HepG2 (cell line): ENCODE results near the gene LSS. TPM values are rescaled to one million over a fixed set of nuclear protein-coding genes. Genes with fewer than 3 reads are reported as not detected.
A peak's percentile ranks its signal among the peaks of the same experiment; 100 is the strongest.

Source experiments
- ATF7-NPFF ChIP-seq: sonication (generic); formaldehyde crosslinking; IDR thresholded peaks from 2 replicates; pipeline ENCODE4 v1.8.1; 2023; ENCODE audit warnings: mild to moderate bottlenecking, low read depth, missing genetic modification reagents, moderate library complexity
- E2F2 ChIP-seq: sonication (generic); formaldehyde crosslinking; IDR thresholded peaks from 2 replicates; pipeline ENCODE4 v1.4.0; 2020; ENCODE audit warnings: missing genetic modification reagents, borderline replicate concordance
- FOXO4 ChIP-seq: sonication (generic); formaldehyde crosslinking; conservative IDR thresholded peaks from 2 replicates; pipeline ENCODE4 v1.8.1; 2023; ENCODE audit warnings: missing genetic modification reagents
- GABPA ChIP-seq, 2 experiments: IDR thresholded peaks; 2 replicates each; pipeline ENCODE4 v1.6.1; 2011 to 2016; ENCODE audit warnings: low read depth in 2 of 2, low read length in 1 of 2, missing biosample characterization in 1 of 2, missing genetic modification characterization in 1 of 2
- GATAD1 ChIP-seq: IDR thresholded peaks from 2 replicates; pipeline ENCODE4 v1.6.1; 2016; ENCODE audit warnings: missing genetic modification reagents, missing compliant biosample characterization
- IRF9 ChIP-seq: sonication (generic); formaldehyde crosslinking; IDR thresholded peaks from 2 replicates; pipeline ENCODE4 v1.8.0; 2022; ENCODE audit warnings: missing genetic modification reagents, mild to moderate bottlenecking, borderline replicate concordance
- NR2F6 ChIP-seq, 2 experiments: IDR thresholded peaks; 2 replicates each; pipeline ENCODE4 v1.6.1; 2016; ENCODE audit warnings: antibody characterized with exemption in 1 of 2, mild to moderate bottlenecking in 1 of 2
- PRDM15 ChIP-seq: sonication (generic); formaldehyde crosslinking; IDR thresholded peaks from 2 replicates; pipeline ENCODE4 v1.4.0; 2020; ENCODE audit warnings: missing genetic modification reagents
- THAP8 ChIP-seq: sonication (generic); formaldehyde crosslinking; IDR thresholded peaks from 2 replicates; pipeline ENCODE4 v1.5.1; 2020; ENCODE audit warnings: missing genetic modification reagents, mild to moderate bottlenecking, borderline replicate concordance
- ZBTB38 ChIP-seq: sonication (generic); formaldehyde crosslinking; IDR thresholded peaks from 2 replicates; pipeline ENCODE4 v1.5.1; 2020; ENCODE audit warnings: mild to moderate bottlenecking, missing genetic modification reagents
- ZBTB39 ChIP-seq: sonication (generic); formaldehyde crosslinking; IDR thresholded peaks from 2 replicates; pipeline ENCODE4 v1.5.0; 2020; ENCODE audit warnings: missing genetic modification reagents
- ZNF460 ChIP-seq: sonication (generic); formaldehyde crosslinking; IDR thresholded peaks from 2 replicates; pipeline ENCODE4 v1.5.1; 2020; ENCODE audit warnings: missing genetic modification reagents, mild to moderate bottlenecking, borderline replicate concordance
- ZNF558 ChIP-seq: sonication (generic); formaldehyde crosslinking; IDR thresholded peaks from 2 replicates; pipeline ENCODE4 v1.9.0; 2022; ENCODE audit warnings: mild to moderate bottlenecking, missing genetic modification reagents, borderline replicate concordance
- polyA plus RNA-seq, 8 experiments: library from polyadenylated mRNA; depleted of rRNA in 3 of 8; stranded (reverse) in 7 of 8; unstranded in 1 of 8; fragments of >200 nt; fragmentation: Illumina TruSeq in 4 of 8; extraction: Trizol in 4 of 8; gene quantifications; 2 replicates each; pipeline versions ENCODE4 v1.2.1 to v1.2.3, GENCODE V29; 2011 to 2016; ENCODE audit warnings: low read depth in 4 of 8, missing spikeins in 1 of 8, mixed read lengths in 1 of 8; ENCODE audit not compliant: insufficient read depth in 1 of 8
- total RNA-seq, 5 experiments: library from RNA; depleted of rRNA; stranded (reverse); fragments of >200 nt; fragmentation: Illumina TruSeq; extraction: Trizol; gene quantifications; 2 replicates each; pipeline ENCODE4 v1.2.3, GENCODE V29; 2016; ENCODE audit warnings: low read depth in 1 of 5

Gene LSS
- total and polyA plus RNA-seq, 2 of the 13 experiments (the other 11 are each of a cell fraction or from before 2014, with no cell fraction given) = 72.6 to 113 TPM

- TF ChIP-seq ZBTB38 = no peak
- TF ChIP-seq ZBTB39 (CRISPR knock-in tag) = no peak
- TF ChIP-seq IRF9 = peak; percentile 45; the same call in 1 of the 2 replicates
- no peak for TF ChIP-seq THAP8 (CRISPR knock-in tag)
- TF ChIP-seq FOXO4 (CRISPR knock-in tag) = 0 out of 2 replicates have a peak, but pooled peaks have one; percentile 77
- TF ChIP-seq GABPA (IDR thresholded peaks at IDR 0.05; ENCODE audit: low read depth, low read length) = no peak
- peak; percentile 30; the same call in 1 of the 2 replicates for TF ChIP-seq GABPA (CRISPR knock-in tag; IDR thresholded peaks at IDR 0.05; ENCODE audit: low read depth)
- peak; percentile 69 for TF ChIP-seq NR2F6 (IDR thresholded peaks at IDR 0.05)
- peak; percentile 81 for TF ChIP-seq NR2F6 (CRISPR knock-in tag; IDR thresholded peaks at IDR 0.05)
- no peak for TF ChIP-seq E2F2 (CRISPR knock-in tag)
- peak; percentile 59 for TF ChIP-seq ZNF558 (CRISPR knock-in tag)
- no peak; the same call in 1 of the 2 replicates for TF ChIP-seq ATF7-NPFF (CRISPR knock-in tag)
- TF ChIP-seq ZNF460 (CRISPR knock-in tag) = no peak
- 0 out of 2 replicates have a peak, but pooled peaks have one; percentile 17 for TF ChIP-seq GATAD1 (CRISPR knock-in tag)
- 0 out of 2 replicates have a peak, but pooled peaks have one; percentile 22 for TF ChIP-seq PRDM15 (CRISPR knock-in tag)
Observed at GRCh38 chr21:46153247-46154154, 75.1 kb downstream of the LSS start (continued).
